Fibroblast of lung (primary cell): ENCODE measurements around the gene JDP2. TPM values are rescaled to one million over a fixed set of nuclear protein-coding genes. Genes with fewer than 3 reads are reported as not detected.

ENCODE experiments used
- DNase-seq, 2 donors: peaks; one replicate each; pipeline versions ENCODE4 v3.0.0 to v3.0.0-alpha.2; 2010; ENCODE audit warnings: low read depth in 2 of 2
- H2AFZ ChIP-seq: 2 replicates; pipeline ENCODE4 v1.5.1; 2012; ENCODE audit warnings: low read length, control low read depth, inconsistent platforms
- H3K27ac ChIP-seq: 2 replicates; pipeline ENCODE4 v1.5.1; 2011; ENCODE audit warnings: low read length, control low read depth; ENCODE audit not compliant: insufficient read depth
- H3K27me3 ChIP-seq: 2 replicates; pipeline ENCODE4 v1.5.1; 2011; ENCODE audit warnings: mild to moderate bottlenecking, low read length; ENCODE audit not compliant: control insufficient read depth, insufficient read depth
- H3K36me3 ChIP-seq: 2 replicates; pipeline ENCODE4 v1.5.1; 2011; ENCODE audit warnings: low read length; ENCODE audit not compliant: control insufficient read depth, insufficient read depth
- H3K4me1 ChIP-seq: 2 replicates; pipeline ENCODE4 v1.5.1; 2011; ENCODE audit warnings: low read length; ENCODE audit not compliant: control insufficient read depth, insufficient read depth; ENCODE audit errors: extremely low read depth
- H3K4me2 ChIP-seq: 2 replicates; pipeline ENCODE4 v1.5.1; 2011; ENCODE audit warnings: low read length, control low read depth; ENCODE audit not compliant: insufficient read depth; ENCODE audit errors: extremely low read depth
- H3K4me3 ChIP-seq, 4 experiments: fragments of 200-600 bp in 1 of 4; sonication (generic) in 1 of 4; replicated peaks in 1 of 4; 2 replicates each; pipeline ENCODE4 v1.5.1; 2011 to 2016; ENCODE audit warnings: low read length in 4 of 4, low read depth in 3 of 4, mild to moderate bottlenecking in 3 of 4, control low read depth in 2 of 4, inconsistent platforms in 1 of 4, mixed read lengths in 1 of 4; ENCODE audit not compliant: insufficient read depth in 1 of 4; ENCODE audit errors: control extremely low read depth in 1 of 4
- H3K79me2 ChIP-seq: 2 replicates; pipeline ENCODE4 v1.5.1; 2012; ENCODE audit warnings: mild to moderate bottlenecking, low read length, inconsistent platforms; ENCODE audit not compliant: control insufficient read depth, insufficient read depth
- H3K9ac ChIP-seq: 2 replicates; pipeline ENCODE4 v1.5.1; 2011; ENCODE audit warnings: mild to moderate bottlenecking, low read length, control low read depth; ENCODE audit not compliant: insufficient read depth
- H3K9me3 ChIP-seq: 2 replicates; pipeline ENCODE4 v1.5.1; 2012; ENCODE audit warnings: low read depth, low read length; ENCODE audit not compliant: control insufficient read depth, insufficient read depth
- H4K20me1 ChIP-seq: 2 replicates; pipeline ENCODE4 v1.5.1; 2011; ENCODE audit warnings: low read length; ENCODE audit not compliant: control insufficient read depth, insufficient read depth; ENCODE audit errors: extremely low read depth
- CTCF ChIP-seq, 2 donors: IDR thresholded peaks in 1 of 2; conservative IDR thresholded peaks in 1 of 2; 1 replicate in 1 of 2; 2 replicates in 1 of 2; pipeline ENCODE4 v1.5.1; 2011 to 2012; ENCODE audit warnings: low read length in 2 of 2, control low read depth in 1 of 2, inconsistent platforms in 1 of 2, low read depth in 1 of 2, mild to moderate bottlenecking in 1 of 2
- EZH2 ChIP-seq: IDR thresholded peaks from 2 replicates; pipeline ENCODE4 v1.5.1; 2012; ENCODE audit warnings: low read length, control low read depth, mild to moderate bottlenecking; ENCODE audit errors: missing control alignments
- polyA plus RNA-seq, 2 donors: library from polyadenylated mRNA; depleted of rRNA in 1 of 2; stranded (reverse) in 1 of 2; unstranded in 1 of 2; fragments of >200 nt; gene quantifications; 2 replicates each; pipeline ENCODE4 v1.2.1, GENCODE V29; 2011 to 2012; ENCODE audit warnings: missing spikeins in 1 of 2
- total RNA-seq: library from RNA; depleted of rRNA; stranded (reverse); fragments of >200 nt; gene quantifications from 2 replicates; pipeline ENCODE4 v1.2.1, GENCODE V29; 2014

JDP2 gene
- total and polyA plus RNA-seq, 2 donors (not counting 1 experiment from before 2014, with no cell fraction given), result 40.8 to 95.3 TPM

- no peak for DNase-seq
- TF ChIP-seq CTCF (conservative IDR thresholded peaks at IDR 0.05 in 1 of 2, IDR thresholded peaks at IDR 0.05 in 1 of 2; ENCODE audit: low read depth in 1 of 2, low read length in 2 of 2) (no peak), EZH2 (no peak)
- Histone ChIP-seq H2AFZ (no peak overlapping the region), H3K27ac (no peak overlapping the region), H3K79me2 (no peaks in the 10 kb centered on the region), H3K9ac (no peak overlapping the region), H3K36me3 (no peaks in the 10 kb centered on the region), H4K20me1 (no peaks in the 10 kb centered on the region), H3K4me1 (peaks cover under 1% of the 10 kb centered on the region), H3K4me2 (no peak overlapping the region), H3K4me3 (no peak overlapping the region), H3K27me3 (no peaks in the 10 kb centered on the region), H3K9me3 (no peaks in the 10 kb centered on the region)
Observed at GRCh38 chr14:75413013-75413412, 14.8 kb upstream of the JDP2 start.

- Histone ChIP-seq H3K9me3 (no peaks in the 10 kb centered on the region), H3K4me1 (peaks cover 2% of the 10 kb centered on the region), H2AFZ (no peak overlapping the region), H3K4me2 (no peak overlapping the region), H3K9ac (no peak overlapping the region), H3K27me3 (no peaks in the 10 kb centered on the region), H3K79me2 (no peaks in the 10 kb centered on the region), H3K4me3 (no peak overlapping the region), H3K36me3 (no peaks in the 10 kb centered on the region), H3K27ac (no peak overlapping the region), H4K20me1 (no peaks in the 10 kb centered on the region)
- DNase-seq, result peak; percentile 46 to 72
- no peak for TF ChIP-seq EZH2
- TF ChIP-seq CTCF (conservative IDR thresholded peaks at IDR 0.05 in 1 of 2, IDR thresholded peaks at IDR 0.05 in 1 of 2; ENCODE audit: low read depth in 1 of 2, low read length in 2 of 2), result no peak
Observed at GRCh38 chr14:75417674-75418073, 10.1 kb upstream of the JDP2 start.

- H3K9me3 ChIP-seq, result no peaks in the 10 kb centered on the region
- H3K9ac ChIP-seq, result no peak overlapping the region
- no peak overlapping the region for H3K4me2 ChIP-seq
- H3K27ac ChIP-seq, result no peak overlapping the region
- no peak for TF ChIP-seq EZH2
- TF ChIP-seq CTCF (conservative IDR thresholded peaks at IDR 0.05 in 1 of 2, IDR thresholded peaks at IDR 0.05 in 1 of 2; ENCODE audit: low read depth in 1 of 2, low read length in 2 of 2), result no peak
- no peaks in the 10 kb centered on the region for H3K79me2 ChIP-seq
- H3K4me3 ChIP-seq, result no peak overlapping the region
- no peak for DNase-seq
- peaks cover 2% of the 10 kb centered on the region for H3K4me1 ChIP-seq
- no peaks in the 10 kb centered on the region for H3K27me3 ChIP-seq
- no peaks in the 10 kb centered on the region for H3K36me3 ChIP-seq
- no peaks in the 10 kb centered on the region for H4K20me1 ChIP-seq
- H2AFZ ChIP-seq, result no peak overlapping the region
Observed at GRCh38 chr14:75418850-75419768, 8.7 kb upstream of the JDP2 start.
